GM12864 (cell line): ENCODE measurements around the gene SPOCK1.

Experiments used
- DNase-seq: peaks from one replicate; pipeline ENCODE4 v3.0.0-alpha.2; 2011; ENCODE audit warnings: low read depth
- H3K4me3 ChIP-seq: 2 replicates; pipeline ENCODE4 v1.5.1; 2011; ENCODE audit warnings: mild to moderate bottlenecking, low read depth, low read length, control low read depth
- TF ChIP-seq, protein P1 (sequence below): IDR thresholded peaks from 2 replicates; pipeline ENCODE4 v1.5.1; 2011; ENCODE audit warnings: low read depth, mild to moderate bottlenecking, moderate library complexity, low read length, control low read depth, inconsistent platforms; ENCODE audit errors: missing control alignments

Gene SPOCK1

GRCh38 chr5:137412136-137412535 lies 87.0 kb downstream of the SPOCK1 start:
- TF ChIP-seq, protein P1, sequence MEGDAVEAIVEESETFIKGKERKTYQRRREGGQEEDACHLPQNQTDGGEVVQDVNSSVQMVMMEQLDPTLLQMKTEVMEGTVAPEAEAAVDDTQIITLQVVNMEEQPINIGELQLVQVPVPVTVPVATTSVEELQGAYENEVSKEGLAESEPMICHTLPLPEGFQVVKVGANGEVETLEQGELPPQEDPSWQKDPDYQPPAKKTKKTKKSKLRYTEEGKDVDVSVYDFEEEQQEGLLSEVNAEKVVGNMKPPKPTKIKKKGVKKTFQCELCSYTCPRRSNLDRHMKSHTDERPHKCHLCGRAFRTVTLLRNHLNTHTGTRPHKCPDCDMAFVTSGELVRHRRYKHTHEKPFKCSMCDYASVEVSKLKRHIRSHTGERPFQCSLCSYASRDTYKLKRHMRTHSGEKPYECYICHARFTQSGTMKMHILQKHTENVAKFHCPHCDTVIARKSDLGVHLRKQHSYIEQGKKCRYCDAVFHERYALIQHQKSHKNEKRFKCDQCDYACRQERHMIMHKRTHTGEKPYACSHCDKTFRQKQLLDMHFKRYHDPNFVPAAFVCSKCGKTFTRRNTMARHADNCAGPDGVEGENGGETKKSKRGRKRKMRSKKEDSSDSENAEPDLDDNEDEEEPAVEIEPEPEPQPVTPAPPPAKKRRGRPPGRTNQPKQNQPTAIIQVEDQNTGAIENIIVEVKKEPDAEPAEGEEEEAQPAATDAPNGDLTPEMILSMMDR = no peak
- H3K4me3 ChIP-seq = no peak overlapping the region
- DNase-seq = no peak

- no peak for DNase-seq
- TF ChIP-seq, protein P1 = no peak
- H3K4me3 ChIP-seq = no peak overlapping the region
Observed at GRCh38 chr5:137410234-137411010, 88.7 kb downstream of the SPOCK1 start.

DNA sequence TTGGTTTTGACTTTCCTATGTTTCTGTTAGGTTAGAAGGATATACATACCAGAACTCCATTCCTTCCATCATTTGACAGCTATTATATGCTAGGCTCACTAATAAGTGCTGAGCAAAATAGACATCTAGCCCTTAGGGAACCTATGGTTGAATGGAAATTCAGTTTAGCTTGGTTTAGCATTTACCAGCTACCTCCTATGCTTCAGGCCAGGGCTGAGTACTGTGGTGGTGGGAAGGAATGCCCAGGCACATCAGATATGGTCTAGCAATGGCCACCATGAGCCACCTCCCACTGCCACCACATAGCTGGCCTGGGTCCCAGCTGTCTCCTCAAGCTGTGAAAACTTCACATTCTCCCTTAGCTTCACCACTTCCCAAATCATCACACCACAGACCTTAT lies 89.4 kb downstream of the SPOCK1 start:
- no peak for DNase-seq
- H3K4me3 ChIP-seq = no peak overlapping the region
- TF ChIP-seq, protein P1 = no peak

- no peak for DNase-seq
- H3K4me3 ChIP-seq = no peak overlapping the region
- TF ChIP-seq, protein P1 = no peak
Observed at GRCh38 chr5:137407090-137407489, 92.0 kb downstream of the SPOCK1 start.

GRCh38 chr5:137405393-137405792 lies 93.7 kb downstream of the SPOCK1 start:
- H3K4me3 ChIP-seq = no peak overlapping the region
- DNase-seq = no peak
- TF ChIP-seq, protein P1 = no peak

DNA sequence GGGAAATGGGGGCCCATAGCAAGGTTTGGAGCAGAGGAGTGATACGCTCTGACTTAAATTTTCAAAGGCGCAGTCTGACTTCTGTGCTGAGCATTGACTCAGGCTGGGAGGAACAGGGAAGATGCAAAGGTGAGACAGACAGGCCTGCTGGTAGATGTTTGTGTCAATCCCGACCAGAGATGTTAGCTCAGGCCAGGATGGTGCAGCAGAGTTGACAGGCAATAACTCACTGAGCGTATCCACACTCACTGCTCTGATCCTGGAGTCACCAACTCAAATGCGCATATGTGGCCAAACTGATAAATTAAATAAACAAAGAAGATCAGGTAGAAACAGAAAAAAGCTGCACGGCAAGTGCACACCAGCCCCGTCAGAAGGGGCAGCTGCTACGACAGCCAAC lies 95.3 kb downstream of the SPOCK1 start:
- H3K4me3 ChIP-seq = no peak overlapping the region
- TF ChIP-seq, protein P1 = no peak
- DNase-seq = no peak
